A549 (cell line): ENCODE data around the gene EIF3L.

Experiments used
- CHD2 ChIP-seq: fragments of 150-350 bp; IDR thresholded peaks from 2 replicates; pipeline ENCODE4 v1.6.1; 2014; ENCODE audit warnings: low read length; ENCODE audit not compliant: partially characterized antibody
- CTCF ChIP-seq: fragments of >200 bp; sonication (Bioruptor Twin); formaldehyde crosslinking; IDR thresholded peaks from 3 replicates; pipeline ENCODE4 v1.5.1; 2016
- E2F6 ChIP-seq: IDR thresholded peaks from 2 replicates; pipeline ENCODE4 v1.6.1; 2012; ENCODE audit warnings: low read depth, borderline replicate concordance
- JUN ChIP-seq, 2 experiments: fragments of >200 bp; sonication (Bioruptor Twin); formaldehyde crosslinking; IDR thresholded peaks; 2 replicates in 1 of 2; 3 replicates in 1 of 2; pipeline ENCODE4 v1.6.1; 2016 to 2017
- MYC ChIP-seq: IDR thresholded peaks from 2 replicates; pipeline ENCODE4 v1.6.1; 2012; ENCODE audit warnings: mild to moderate bottlenecking, inconsistent platforms, low read length, improper control_type of control experiment, borderline replicate concordance
- NR3C1 ChIP-seq: fragments of >200 bp; sonication (Bioruptor Twin); formaldehyde crosslinking; IDR thresholded peaks from 3 replicates; pipeline ENCODE4 v1.6.1; 2017
- POLR2A ChIP-seq: IDR thresholded peaks from 2 replicates; pipeline ENCODE4 v1.6.1; 2012; ENCODE audit warnings: mild to moderate bottlenecking, low read length

DNA sequence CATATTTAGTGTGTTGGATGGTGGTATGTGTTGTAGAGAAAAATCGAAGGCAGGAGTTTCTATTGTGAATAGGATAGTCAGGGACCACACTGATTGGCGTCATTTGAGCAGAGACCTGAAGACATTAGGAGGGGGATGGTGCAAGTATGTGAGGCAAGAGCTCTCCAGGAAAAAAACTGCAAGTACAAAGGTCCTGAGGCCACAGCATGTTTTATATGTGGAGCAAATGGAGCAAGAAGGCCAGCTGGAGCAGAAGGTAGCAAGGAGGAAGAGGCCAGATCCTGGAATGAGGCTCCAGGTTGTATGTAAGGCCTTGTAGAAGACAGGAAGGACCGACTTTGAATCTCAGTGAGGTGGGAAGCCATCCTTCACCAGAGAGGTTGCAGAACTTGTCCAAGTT lies 42.7 kb downstream of the EIF3L start:
- TF ChIP-seq CTCF (no peak), CHD2 (no peak), JUN (IDR thresholded peaks at IDR 0.05) (no peak), E2F6 (no peak), NR3C1 (no peak), POLR2A (no peak), MYC (no peak)
